ENCODE measurements around the gene TAL1. TPM values are rescaled to one million over a fixed set of nuclear protein-coding genes. Genes with fewer than 3 reads are reported as not detected.
"Not testable (repeated sequence)": the region's sequence is repeated elsewhere in the genome, so short reads cannot be mapped to it uniquely, and the experiment has no call there.

Gene TAL1
- total RNA-seq, 2 donors from 2014 or later, result 1.7 TPM; not detected in 1

DNA sequence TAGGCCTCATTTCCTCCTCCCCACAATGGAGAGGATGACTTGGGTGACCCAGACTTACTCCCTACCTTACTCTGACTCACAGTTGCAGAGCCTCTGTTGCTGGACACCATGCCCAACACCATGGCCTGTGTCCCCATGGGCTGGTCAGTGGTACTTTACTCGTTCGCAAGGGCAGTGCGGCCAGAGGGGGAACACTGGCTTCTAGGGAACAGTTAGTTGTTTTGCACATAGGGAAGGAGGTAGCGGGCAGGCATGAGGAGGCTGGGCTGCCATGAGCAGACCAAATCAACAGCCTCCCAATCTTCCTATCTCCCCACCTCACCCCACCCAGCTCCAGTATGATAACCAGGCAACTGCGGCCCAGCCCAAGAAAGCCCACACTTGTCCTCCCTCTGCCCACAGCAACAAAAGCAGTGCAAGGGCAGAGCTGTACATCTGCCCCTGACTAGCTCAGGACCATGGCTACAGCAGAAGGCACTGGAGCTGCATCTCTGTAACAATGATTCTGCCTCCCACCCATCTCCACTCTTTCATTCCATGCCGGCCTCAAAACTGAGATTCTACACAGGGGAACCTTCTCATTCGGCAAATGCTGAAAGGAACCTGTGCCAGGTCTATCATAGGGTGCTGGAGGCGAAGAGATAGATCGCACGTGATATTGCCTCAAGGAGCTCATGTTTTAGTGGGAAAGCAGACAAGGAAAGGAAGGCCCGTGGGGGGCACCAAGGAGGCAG is 18.6 kb downstream of the TAL1 start:
- Mint-ChIP-seq H3K4me3 (no peak overlapping the region), H3K27me3 (peaks cover 0 to 6% of the 10 kb centered on the region in 2 donors), H3K36me3 (no peaks in the 10 kb centered on the region), H3K4me1 (ENCODE audit: low read depth in 2 of 2) (no peaks in the 10 kb centered on the region), H3K27ac (no peak overlapping the region), H3K9me3 (no peaks in the 10 kb centered on the region)
- DNase-seq (ENCODE audit: low spot score), result no peak
- ATAC-seq, result no peak

DNA sequence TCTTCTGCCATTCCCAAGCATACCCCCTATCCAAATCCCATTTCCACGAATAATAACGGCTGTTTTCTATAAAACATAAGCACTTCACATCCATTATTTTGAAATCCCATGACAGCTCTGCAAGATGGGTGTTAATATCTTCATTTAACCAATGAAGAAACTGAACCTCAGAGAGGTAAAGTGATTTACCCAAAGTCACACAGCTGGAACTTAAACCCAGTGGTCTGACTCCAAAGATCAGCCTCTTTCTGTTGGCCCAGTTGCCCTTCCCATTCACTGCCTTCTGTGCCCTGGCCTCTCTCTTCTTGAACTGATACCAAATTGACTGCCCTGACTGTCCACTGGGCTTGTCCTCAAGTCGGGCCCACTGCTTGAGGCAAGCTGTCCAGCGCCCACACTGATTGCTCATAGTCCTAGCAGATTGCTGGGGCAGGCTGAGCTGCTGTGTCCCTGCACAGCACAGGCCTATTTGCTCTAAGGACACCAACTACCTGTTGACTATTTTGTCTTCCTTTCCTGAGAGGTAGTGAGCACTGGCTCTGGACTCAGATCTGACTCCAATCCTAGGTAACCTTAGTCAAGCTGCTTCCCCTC is 19.3 kb downstream of the TAL1 start:
- H3K27me3 Mint-ChIP-seq, result peaks cover 0 to 6% of the 10 kb centered on the region in 2 donors
- DNase-seq (ENCODE audit: low spot score) (no peak), ATAC-seq (no peak)
- no peak overlapping the region for H3K4me3 Mint-ChIP-seq
- H3K4me1 Mint-ChIP-seq (ENCODE audit: low read depth in 2 of 2), result no peaks in the 10 kb centered on the region
- no peaks in the 10 kb centered on the region for H3K9me3 Mint-ChIP-seq
- no peaks in the 10 kb centered on the region for H3K36me3 Mint-ChIP-seq
- H3K27ac Mint-ChIP-seq, result no peak overlapping the region

DNA sequence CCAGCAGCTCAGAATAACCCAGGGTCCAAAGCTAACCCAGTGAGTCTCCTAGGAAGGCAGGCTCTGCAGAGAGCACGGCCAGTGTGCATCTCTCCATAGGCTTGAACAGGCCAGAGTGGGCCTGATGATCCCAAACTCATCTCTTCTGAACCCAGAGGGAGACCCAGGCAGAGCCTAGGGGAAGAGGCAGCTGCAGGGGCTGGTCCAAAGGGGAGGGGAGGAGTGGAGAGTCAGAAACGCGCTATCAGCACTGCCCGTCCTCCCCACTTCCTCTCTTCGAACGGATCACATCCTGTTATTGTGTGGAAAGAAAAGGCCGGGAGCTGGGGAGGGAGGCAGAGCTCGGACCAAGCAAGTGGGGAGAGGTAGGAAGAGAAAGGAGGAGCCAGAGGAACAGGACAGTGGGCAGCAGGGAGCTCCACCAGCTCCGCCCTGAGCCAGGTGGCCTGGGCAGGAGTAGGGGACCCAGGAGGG is 20.2 kb downstream of the TAL1 start:
- no peaks in the 10 kb centered on the region for H3K9me3 Mint-ChIP-seq
- H3K27me3 Mint-ChIP-seq, result peaks cover 0 to 6% of the 10 kb centered on the region in 2 donors
- DNase-seq (ENCODE audit: low spot score) (no peak), ATAC-seq (no peak)
- no peak overlapping the region for H3K4me3 Mint-ChIP-seq
- H3K27ac Mint-ChIP-seq, result no peak overlapping the region
- no peaks in the 10 kb centered on the region for H3K4me1 Mint-ChIP-seq (ENCODE audit: low read depth in 2 of 2)
- H3K36me3 Mint-ChIP-seq, result no peaks in the 10 kb centered on the region

DNA sequence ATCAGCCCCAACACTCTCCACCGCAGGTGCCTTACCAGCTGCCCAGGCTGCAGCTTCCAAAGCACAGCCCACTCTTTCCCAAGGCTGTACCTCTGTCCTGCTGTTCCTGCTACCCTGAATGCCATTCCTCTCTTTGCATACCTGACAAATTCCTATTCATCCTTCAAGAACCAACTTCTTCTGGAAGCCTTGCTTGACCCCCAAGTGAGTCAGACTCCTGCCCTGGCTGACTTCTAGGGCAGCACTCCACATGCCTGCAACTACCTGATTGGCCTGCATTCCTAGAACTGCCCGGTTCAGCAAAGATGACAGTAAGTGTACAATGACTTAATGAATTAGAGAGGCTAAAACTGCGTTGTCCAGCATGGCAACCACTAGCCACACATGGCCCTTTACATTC is 21.4 kb downstream of the TAL1 start:
- H3K9me3 Mint-ChIP-seq, result no peaks in the 10 kb centered on the region
- ATAC-seq, result no peak

DNA sequence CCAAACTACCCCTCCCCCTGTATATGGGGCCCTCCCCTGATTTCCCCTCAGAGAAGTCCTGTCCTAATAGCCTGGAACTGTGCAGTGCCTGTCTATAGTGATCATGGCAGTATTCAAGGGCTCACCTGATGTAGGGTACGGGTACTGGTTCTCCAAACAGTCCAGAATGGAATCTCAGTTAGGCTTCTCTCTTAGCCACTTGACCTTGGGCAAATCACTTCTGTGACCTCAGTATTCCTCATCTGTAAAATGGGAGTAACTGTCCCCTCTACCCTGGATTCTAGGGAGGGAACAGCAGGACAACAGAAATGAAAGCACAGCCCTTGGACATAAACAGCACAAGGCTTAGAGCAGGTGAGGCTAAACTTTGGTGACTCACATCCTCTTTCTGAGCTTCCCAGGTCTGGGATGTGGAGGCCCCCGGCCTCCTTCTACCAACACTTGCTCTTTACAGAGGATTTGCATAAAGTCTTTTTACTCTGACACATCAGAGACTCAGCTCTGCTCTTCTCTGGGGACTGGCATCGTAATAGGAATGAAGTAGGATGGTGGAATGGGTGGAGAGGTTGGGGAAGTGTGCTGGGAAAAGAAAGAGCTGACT is 22.2 kb downstream of the TAL1 start:
- no peak for ATAC-seq
- H3K4me3 Mint-ChIP-seq, result no peak overlapping the region
- no peak overlapping the region for H3K27ac Mint-ChIP-seq

More for the DNA sequence above, 21.4 kb downstream of the TAL1 start:
- Mint-ChIP-seq H3K36me3 (no peaks in the 10 kb centered on the region), H3K4me3 (no peak overlapping the region), H3K27me3 (peaks cover 10 to 14% of the 10 kb centered on the region in 2 donors), H3K27ac (no peak overlapping the region), H3K4me1 (ENCODE audit: low read depth in 2 of 2) (no peaks in the 10 kb centered on the region)
- DNase-seq (ENCODE audit: low spot score), result no peak

DNA sequence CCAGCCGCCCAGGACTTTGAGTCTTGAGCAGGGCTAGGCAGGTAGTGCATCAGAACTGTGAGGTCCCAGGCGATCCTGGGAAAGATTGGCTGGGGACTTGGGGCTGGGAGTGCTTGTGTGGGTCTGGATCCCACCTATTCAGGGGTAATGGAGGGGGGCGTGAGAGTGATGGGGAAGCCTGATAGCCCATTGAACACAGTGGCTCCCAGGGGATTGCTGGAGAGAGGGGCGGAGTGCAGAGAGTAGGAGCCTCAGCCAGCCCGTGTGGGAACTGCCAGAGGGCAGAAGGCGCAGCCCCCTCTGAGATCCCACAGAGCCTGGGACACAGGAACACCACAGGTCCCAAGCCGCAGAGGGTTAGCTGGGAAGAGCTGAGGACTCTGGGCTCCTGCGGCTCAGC is 22.9 kb downstream of the TAL1 start:
- H3K4me3 Mint-ChIP-seq, result no peak overlapping the region
- ATAC-seq (no peak), DNase-seq (ENCODE audit: low spot score) (no peak)
- no peaks in the 10 kb centered on the region for H3K9me3 Mint-ChIP-seq
- no peaks in the 10 kb centered on the region for H3K36me3 Mint-ChIP-seq
- H3K27me3 Mint-ChIP-seq, result peaks cover 20 to 22% of the 10 kb centered on the region in 2 donors
- no peak overlapping the region for H3K27ac Mint-ChIP-seq
- H3K4me1 Mint-ChIP-seq (ENCODE audit: low read depth in 2 of 2), result no peaks in the 10 kb centered on the region

More for the DNA sequence above, 22.2 kb downstream of the TAL1 start:
- H3K36me3 Mint-ChIP-seq, result no peaks in the 10 kb centered on the region
- DNase-seq (ENCODE audit: low spot score), result no peak
- H3K4me1 Mint-ChIP-seq (ENCODE audit: low read depth in 2 of 2), result no peaks in the 10 kb centered on the region
- no peaks in the 10 kb centered on the region for H3K9me3 Mint-ChIP-seq
- peaks cover 14 to 15% of the 10 kb centered on the region in 2 donors for H3K27me3 Mint-ChIP-seq

DNA sequence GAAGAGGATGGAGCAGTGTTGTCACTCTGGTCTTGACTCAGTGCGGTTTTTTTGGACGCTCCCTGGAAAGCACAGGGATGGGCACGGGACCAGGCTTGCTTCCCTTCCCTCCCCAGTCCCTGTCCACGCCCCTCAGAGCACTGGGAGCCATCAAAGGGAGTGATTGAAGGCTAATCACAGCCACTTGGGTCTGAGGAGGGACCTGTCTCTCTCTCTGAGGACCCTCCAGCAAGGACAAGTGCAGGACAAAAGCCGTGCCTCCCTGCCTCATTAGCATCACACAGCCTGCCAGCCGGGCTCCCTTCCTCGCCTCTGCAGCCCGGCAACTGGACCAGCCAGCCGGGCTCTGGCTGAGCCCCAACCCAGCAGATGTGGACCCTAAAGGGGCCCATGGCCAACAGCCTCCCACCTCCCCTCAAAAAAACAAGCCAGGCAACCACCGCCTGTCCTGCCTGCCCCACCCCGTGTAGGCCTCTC is 23.6 kb downstream of the TAL1 start:
- H3K4me1 Mint-ChIP-seq (ENCODE audit: low read depth in 2 of 2), result no peaks in the 10 kb centered on the region
- H3K36me3 Mint-ChIP-seq, result no peaks in the 10 kb centered on the region
- H3K9me3 Mint-ChIP-seq, result no peaks in the 10 kb centered on the region
- no peak overlapping the region for H3K4me3 Mint-ChIP-seq
- H3K27ac Mint-ChIP-seq, result no peak overlapping the region
- DNase-seq (ENCODE audit: low spot score), result no peak
- peaks cover 26 to 28% of the 10 kb centered on the region in 2 donors for H3K27me3 Mint-ChIP-seq
- ATAC-seq, result no peak

DNA sequence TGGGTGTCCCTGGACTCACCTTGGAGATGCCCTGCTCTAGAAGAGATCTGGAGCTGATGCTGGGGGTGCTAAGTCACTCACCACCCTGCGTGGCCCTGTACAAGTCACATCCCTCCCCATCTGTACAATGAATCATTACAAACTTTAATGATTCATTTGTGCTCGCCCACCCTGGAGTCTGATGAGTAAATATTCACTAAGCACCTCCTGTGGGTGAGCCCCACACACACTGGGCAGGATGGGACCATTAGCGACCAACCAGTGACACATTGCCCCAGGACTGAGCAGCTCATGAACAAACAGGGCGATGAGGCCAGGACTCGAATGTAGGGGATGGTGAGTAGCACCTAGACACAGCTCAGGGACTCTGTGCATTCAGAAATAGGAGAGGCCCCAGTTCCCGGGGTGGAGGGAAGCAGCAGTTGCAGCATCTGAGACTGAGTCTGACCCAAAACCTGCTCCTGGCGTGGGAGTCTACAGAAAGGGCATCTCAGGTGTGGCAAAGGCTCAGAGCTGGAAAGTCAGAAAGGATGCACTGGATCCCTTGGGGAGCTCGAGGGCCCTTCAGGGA is 24.1 kb downstream of the TAL1 start:
- Mint-ChIP-seq H3K27ac (no peak overlapping the region), H3K4me1 (ENCODE audit: low read depth in 2 of 2) (no peaks in the 10 kb centered on the region), H3K36me3 (no peaks in the 10 kb centered on the region), H3K9me3 (no peaks in the 10 kb centered on the region), H3K27me3 (peaks cover 31 to 34% of the 10 kb centered on the region in 2 donors), H3K4me3 (no peak overlapping the region)
- peak in 1 of 2 donors; percentile 45 for ATAC-seq
- DNase-seq (ENCODE audit: low spot score), result no peak

DNA sequence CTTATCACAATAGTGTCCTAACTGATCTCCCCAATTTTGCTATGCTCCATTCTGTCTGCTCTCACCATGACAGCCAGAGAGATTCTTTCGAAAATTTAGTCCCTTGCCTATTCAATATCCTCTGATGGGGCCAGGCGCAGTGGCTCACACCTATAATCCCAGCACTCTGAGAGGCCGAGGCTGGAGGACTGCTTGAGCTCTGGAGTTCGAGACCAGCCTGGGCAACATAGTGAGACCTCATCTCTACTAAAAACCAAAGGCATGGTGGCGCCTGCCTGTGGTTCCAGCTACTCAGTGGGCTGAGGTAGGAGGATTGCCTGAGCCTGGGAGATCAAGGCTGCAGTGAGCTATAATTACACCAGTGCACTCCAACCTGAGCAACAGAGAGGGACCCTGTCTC is 26.1 kb downstream of the TAL1 start:
- Mint-ChIP-seq H3K27me3 (peaks cover 31 to 41% of the 10 kb centered on the region in 2 donors), H3K36me3 (no peaks in the 10 kb centered on the region), H3K9me3 (no peaks in the 10 kb centered on the region), H3K4me3 (no peak overlapping the region), H3K4me1 (ENCODE audit: low read depth in 2 of 2) (no peaks in the 10 kb centered on the region), H3K27ac (no peak overlapping the region)
- ATAC-seq, result no peak
- DNase-seq (ENCODE audit: low spot score), result no peak

DNA sequence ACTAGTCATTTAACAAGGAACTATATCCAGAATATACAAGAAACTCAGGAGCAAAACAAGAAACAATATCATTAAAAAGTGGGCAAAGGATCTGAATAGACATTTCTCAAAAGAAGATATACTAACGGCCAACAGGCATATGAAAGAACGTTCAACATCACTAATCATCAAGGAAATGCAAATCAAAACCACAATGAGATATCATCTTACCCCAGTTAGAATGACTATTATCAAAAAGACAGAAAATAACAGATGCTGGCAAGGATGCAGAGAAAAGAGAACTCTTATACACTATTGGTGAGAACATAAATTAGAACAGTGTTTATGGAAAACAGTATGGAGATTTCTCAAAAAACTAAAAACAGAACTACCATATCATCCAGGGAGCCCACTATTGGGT is 28.5 kb downstream of the TAL1 start:
- H3K4me1 Mint-ChIP-seq (ENCODE audit: low read depth in 2 of 2); H3K36me3 Mint-ChIP-seq; ATAC-seq; H3K9me3 Mint-ChIP-seq; H3K4me3 Mint-ChIP-seq; H3K27ac Mint-ChIP-seq; DNase-seq (ENCODE audit: low spot score): not testable (repeated sequence)
- H3K27me3 Mint-ChIP-seq, result peaks cover 35 to 62% of the 10 kb centered on the region in 2 donors

DNA sequence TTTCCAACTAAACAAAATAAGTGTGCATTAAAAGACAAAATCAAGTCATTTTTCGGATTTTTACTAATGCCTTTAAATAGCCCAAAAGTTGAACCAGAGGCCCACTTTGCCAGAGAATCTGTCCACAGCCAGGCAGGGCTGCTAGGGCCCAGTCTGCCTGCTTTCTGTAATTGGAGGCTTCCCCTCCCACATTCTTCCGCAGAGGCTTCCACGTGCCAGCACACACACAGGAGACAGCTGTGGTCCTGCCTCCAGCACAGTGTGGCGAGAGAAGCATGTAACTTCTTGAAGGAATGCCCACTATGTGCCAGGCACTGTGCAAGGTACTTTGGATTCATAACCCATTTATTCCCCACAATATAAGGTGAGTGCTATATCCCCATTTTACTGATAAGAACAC is 30.8 kb downstream of the TAL1 start:
- Mint-ChIP-seq H3K4me1 (ENCODE audit: low read depth in 2 of 2) (no peaks in the 10 kb centered on the region), H3K27ac (no peak overlapping the region), H3K4me3 (no peak overlapping the region), H3K36me3 (no peaks in the 10 kb centered on the region), H3K9me3 (no peaks in the 10 kb centered on the region), H3K27me3 (peaks cover 39 to 67% of the 10 kb centered on the region in 2 donors)
- ATAC-seq (no peak), DNase-seq (ENCODE audit: low spot score) (no peak)

DNA sequence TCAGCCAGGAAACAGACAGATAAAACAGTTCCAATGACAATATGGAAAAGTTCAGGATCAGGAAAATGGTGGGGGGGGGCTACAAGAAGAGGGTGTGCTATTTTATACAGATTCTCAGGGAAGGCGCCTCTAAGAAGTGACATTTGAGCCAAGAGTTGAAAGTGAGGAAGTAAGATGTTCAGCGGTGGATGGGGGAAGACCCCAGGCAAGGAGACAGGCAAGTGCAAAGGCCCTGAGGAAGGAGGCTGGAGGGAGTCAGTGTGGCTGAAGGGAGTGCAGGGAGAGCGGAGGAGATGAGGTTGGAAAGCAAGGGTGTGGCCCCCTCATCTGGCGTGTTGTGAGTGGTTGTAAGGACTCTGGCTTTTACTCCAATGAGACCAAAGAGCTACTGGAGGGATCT is 33.8 kb downstream of the TAL1 start:
- Mint-ChIP-seq H3K27me3 (peaks cover 24 to 49% of the 10 kb centered on the region in 2 donors), H3K27ac (no peak overlapping the region), H3K4me1 (ENCODE audit: low read depth in 2 of 2) (no peaks in the 10 kb centered on the region), H3K4me3 (no peak overlapping the region), H3K36me3 (no peaks in the 10 kb centered on the region), H3K9me3 (no peaks in the 10 kb centered on the region)
- DNase-seq (ENCODE audit: low spot score) (no peak), ATAC-seq (no peak)

DNA sequence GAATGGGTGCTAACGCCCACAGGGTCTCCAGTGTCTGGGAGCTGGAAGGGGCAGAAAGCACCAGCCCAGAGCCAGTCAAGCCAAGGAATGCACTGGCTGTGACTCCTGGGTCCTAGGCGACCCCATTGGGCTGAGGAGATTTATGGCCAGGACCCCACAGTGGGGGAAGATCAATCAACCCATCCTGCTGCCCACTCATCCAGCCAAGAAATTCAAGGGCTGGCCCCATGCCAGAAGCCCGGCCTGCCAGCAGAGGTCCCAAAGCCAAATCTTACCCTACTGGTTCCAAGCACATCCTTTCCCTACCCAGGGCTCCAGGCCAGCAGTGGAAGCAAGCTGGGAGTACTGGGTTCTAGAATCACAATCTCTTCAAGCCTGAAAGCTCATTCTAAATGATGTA is 35.4 kb downstream of the TAL1 start:
- Mint-ChIP-seq H3K36me3 (no peaks in the 10 kb centered on the region), H3K4me3 (no peak overlapping the region), H3K27ac (no peak overlapping the region), H3K9me3 (no peaks in the 10 kb centered on the region), H3K4me1 (ENCODE audit: low read depth in 2 of 2) (peaks cover 0 to 4% of the 10 kb centered on the region in 2 donors), H3K27me3 (peaks cover 25 to 46% of the 10 kb centered on the region in 2 donors)
- DNase-seq (ENCODE audit: low spot score) (no peak), ATAC-seq (no peak)

DNA sequence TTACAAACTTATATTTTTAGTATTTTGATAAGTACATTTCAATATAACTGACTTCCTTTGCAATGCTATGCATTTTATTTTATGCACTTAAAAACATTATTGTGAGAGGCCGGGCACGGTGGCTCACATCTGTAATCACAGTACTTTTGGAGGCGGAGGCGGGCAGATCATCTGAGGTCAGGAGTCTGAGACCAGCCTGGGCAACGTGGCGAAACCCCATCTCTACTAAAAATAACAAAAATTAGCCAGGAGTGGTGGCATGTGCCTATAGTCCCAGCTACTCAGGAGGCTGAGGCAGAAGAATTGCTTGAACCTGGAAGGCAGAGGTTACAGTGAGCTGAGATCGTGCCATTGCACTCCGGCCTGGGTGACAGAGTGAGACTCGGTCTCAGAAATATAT is 36.0 kb downstream of the TAL1 start:
- H3K27me3 Mint-ChIP-seq, result peaks cover 25 to 39% of the 10 kb centered on the region in 2 donors
- not testable (repeated sequence) for ATAC-seq; H3K4me1 Mint-ChIP-seq (ENCODE audit: low read depth in 2 of 2); H3K4me3 Mint-ChIP-seq; H3K27ac Mint-ChIP-seq; H3K9me3 Mint-ChIP-seq; DNase-seq (ENCODE audit: low spot score); H3K36me3 Mint-ChIP-seq

Measured in natural killer cell treated with Interleukin-12 subunit alpha and Interleukin-12 subunit beta and Interleukin-15 and Interleukin-18, amount 100 ng/mL, for 72 hours (primary cell).